Gastrocnemius medialis (tissue), 4 donors: Measurements from ENCODE around the gene RAPGEF1.

Experiments
- POLR2A ChIP-seq, 2 donors: fragments of 450-650 bp; IDR thresholded peaks; one replicate each; pipeline ENCODE4 v1.6.1; 2017; ENCODE audit warnings: antibody characterized with exemption in 2 of 2, mild to moderate bottlenecking in 2 of 2, moderate library complexity in 2 of 2
- TF ChIP-seq, protein P1 (sequence below), 5 experiments: fragments of 450-650 bp in 3 of 5; fragments of 200-600 bp in 2 of 5; sonication (generic) in 2 of 5; IDR thresholded peaks in 4 of 5; conservative IDR thresholded peaks in 1 of 5; 1 replicate in 4 of 5; 2 replicates in 1 of 5; pipeline ENCODE4 v1.5.1; 2016 to 2019; ENCODE audit warnings: antibody characterized with exemption in 5 of 5, mild to moderate bottlenecking in 3 of 5, moderate library complexity in 3 of 5

DNA sequence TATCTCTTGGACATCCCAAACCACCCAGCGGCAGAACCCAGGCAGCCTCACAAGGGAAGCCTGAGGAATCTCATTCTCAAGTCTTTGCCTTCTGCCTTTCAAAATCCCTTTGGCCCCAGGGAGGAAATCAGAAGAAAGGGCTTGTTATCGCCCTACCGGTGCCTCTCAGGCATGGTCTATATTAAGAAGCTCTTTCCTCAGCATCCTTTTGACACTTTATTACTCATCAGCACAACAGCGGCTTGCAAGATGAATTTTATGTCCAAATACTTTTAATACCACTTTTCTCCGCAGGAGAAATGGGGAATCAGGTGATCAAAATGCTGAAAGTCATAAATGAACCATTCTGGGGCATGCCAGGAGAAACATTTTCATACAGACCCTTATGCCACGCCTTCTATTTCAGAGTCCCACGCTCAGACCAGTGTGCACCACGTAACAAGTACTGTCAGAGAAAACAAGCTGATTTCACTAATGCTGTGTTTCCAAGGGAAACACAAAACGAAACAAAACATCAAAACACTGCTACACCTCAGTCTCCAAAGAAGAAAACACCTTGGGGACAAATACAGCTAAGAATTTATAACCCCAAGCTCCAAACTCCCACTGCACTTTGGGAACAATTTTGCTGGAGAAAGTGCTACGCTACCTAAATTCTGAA lies 30.0 kb downstream of the RAPGEF1 start:
- TF ChIP-seq, protein P1, sequence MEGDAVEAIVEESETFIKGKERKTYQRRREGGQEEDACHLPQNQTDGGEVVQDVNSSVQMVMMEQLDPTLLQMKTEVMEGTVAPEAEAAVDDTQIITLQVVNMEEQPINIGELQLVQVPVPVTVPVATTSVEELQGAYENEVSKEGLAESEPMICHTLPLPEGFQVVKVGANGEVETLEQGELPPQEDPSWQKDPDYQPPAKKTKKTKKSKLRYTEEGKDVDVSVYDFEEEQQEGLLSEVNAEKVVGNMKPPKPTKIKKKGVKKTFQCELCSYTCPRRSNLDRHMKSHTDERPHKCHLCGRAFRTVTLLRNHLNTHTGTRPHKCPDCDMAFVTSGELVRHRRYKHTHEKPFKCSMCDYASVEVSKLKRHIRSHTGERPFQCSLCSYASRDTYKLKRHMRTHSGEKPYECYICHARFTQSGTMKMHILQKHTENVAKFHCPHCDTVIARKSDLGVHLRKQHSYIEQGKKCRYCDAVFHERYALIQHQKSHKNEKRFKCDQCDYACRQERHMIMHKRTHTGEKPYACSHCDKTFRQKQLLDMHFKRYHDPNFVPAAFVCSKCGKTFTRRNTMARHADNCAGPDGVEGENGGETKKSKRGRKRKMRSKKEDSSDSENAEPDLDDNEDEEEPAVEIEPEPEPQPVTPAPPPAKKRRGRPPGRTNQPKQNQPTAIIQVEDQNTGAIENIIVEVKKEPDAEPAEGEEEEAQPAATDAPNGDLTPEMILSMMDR (IDR thresholded peaks at IDR 0.05 in 4 of 5, conservative IDR thresholded peaks at IDR 0.05 in 1 of 5) = peak in 3 of 5 experiments; percentile 4 to 29 (median 21)
- TF ChIP-seq POLR2A (IDR thresholded peaks at IDR 0.05) = peak; percentile 22 to 33
